Skeletal muscle tissue (tissue), 4 donors: ENCODE results near the gene CCDC187. TPM values are rescaled to one million over a fixed set of nuclear protein-coding genes. Genes with fewer than 3 reads are reported as not detected.
"Not testable (repeated sequence)": the region's sequence is repeated elsewhere in the genome, so short reads cannot be mapped to it uniquely, and the experiment has no call there.

Experiments used
- H3K27ac ChIP-seq: one replicate; pipeline ENCODE4 v1.7.0; 2013; ENCODE audit warnings: mild to moderate bottlenecking, low read depth, low read length, inconsistent platforms
- H3K27me3 ChIP-seq, 3 donors: one replicate each; pipeline ENCODE4 v1.7.0; 2013; ENCODE audit warnings: low read length in 3 of 3; ENCODE audit not compliant: control insufficient read depth in 3 of 3, insufficient read depth in 3 of 3
- H3K36me3 ChIP-seq, 3 donors: one replicate each; pipeline ENCODE4 v1.7.0; 2013; ENCODE audit warnings: low read length in 3 of 3; ENCODE audit not compliant: control insufficient read depth in 3 of 3, insufficient read depth in 3 of 3
- H3K4me1 ChIP-seq, 3 donors: one replicate each; pipeline ENCODE4 v1.7.0; 2013; ENCODE audit warnings: low read length in 3 of 3, mild to moderate bottlenecking in 3 of 3; ENCODE audit not compliant: control insufficient read depth in 3 of 3, insufficient read depth in 3 of 3
- H3K4me3 ChIP-seq, 3 donors: one replicate each; pipeline ENCODE4 v1.7.0; 2013; ENCODE audit warnings: low read length in 3 of 3
- H3K9ac ChIP-seq, 3 donors: one replicate each; pipeline ENCODE4 v1.7.0; 2013; ENCODE audit warnings: low read length in 3 of 3, mild to moderate bottlenecking in 3 of 3, moderate library complexity in 2 of 3, low read depth in 1 of 3
- H3K9me3 ChIP-seq, 3 donors: one replicate each; pipeline ENCODE4 v1.7.0; 2013; ENCODE audit warnings: low read length in 3 of 3; ENCODE audit not compliant: control insufficient read depth in 3 of 3
- total RNA-seq: library from RNA; depleted of rRNA; stranded (reverse); fragments of >200 nt; gene quantifications from one replicate; pipeline ENCODE4 v1.2.3, GENCODE V29; 2014
- donor health status: Osteomylitis.

The CCDC187 gene
- total RNA-seq, 1 donor from 2014 or later = under 0.01 TPM

DNA sequence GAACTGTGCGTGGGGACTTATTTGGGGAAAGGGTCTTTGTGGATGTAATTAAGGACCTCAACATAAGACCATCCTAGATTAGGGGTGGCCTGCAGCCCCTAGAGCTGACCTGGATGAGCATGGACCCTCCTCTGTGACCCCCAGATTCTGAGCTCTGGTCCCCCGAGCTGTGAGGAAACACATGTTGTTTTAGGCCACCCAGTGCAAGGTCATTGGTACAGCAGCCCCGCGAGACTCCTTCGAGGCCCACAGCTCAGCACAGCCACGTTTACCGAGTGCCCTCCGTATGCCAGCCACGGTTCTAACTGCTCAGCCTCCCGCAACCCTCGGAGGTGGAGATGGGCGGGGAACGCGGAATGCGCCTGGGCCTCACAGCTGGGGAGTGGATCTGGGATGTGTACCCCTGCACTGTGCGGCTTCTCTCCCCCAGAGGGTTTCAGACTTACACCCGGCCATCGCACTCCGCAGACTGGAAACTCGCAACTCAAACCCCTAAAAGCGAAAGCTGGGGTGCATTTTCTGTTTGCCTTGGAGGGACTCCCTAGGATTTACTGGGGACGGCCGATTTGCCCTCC, 18.9 kb upstream of the CCDC187 start:
- H3K4me3 ChIP-seq = no peak overlapping the region
- peaks cover 5 to 8% (median 6%) of the 10 kb centered on the region in 3 donors for H3K4me1 ChIP-seq
- no peak overlapping the region for H3K27ac ChIP-seq
- H3K9me3 ChIP-seq = peaks cover 0 to 2% (median 0%) of the 10 kb centered on the region in 3 donors
- H3K27me3 ChIP-seq = peaks cover 14 to 52% (median 24%) of the 10 kb centered on the region in 3 donors
- H3K9ac ChIP-seq = no peak overlapping the region
- H3K36me3 ChIP-seq = no peaks in the 10 kb centered on the region

DNA sequence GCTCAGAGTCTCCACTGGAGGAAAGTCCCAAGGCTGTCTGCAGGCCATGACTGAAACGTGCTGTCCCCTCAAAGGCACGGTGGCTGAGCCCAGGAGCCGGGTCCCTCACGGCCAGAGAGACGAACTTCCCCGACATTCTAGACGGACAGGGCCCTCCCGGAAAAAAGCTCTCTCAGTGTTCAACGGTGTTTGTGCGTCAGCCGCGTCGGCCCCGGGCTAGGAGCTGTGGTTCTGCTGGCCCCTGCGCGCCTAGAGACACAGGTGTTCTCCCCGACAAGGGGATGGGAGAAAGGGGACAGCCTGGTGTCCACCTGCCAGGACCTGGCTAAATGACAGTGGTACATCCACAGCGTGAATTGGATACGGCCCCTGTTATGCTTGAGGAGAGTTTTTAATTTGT, 17.7 kb upstream of the CCDC187 start:
- peaks cover 14 to 47% (median 24%) of the 10 kb centered on the region in 3 donors for H3K27me3 ChIP-seq
- no peak overlapping the region for H3K4me3 ChIP-seq
- H3K4me1 ChIP-seq = peaks cover 0 to 2% (median 2%) of the 10 kb centered on the region in 3 donors
- no peaks in the 10 kb centered on the region for H3K36me3 ChIP-seq
- no peak overlapping the region for H3K9ac ChIP-seq
- H3K9me3 ChIP-seq = peaks cover 0 to 2% (median 0%) of the 10 kb centered on the region in 3 donors
- H3K27ac ChIP-seq = no peak overlapping the region

DNA sequence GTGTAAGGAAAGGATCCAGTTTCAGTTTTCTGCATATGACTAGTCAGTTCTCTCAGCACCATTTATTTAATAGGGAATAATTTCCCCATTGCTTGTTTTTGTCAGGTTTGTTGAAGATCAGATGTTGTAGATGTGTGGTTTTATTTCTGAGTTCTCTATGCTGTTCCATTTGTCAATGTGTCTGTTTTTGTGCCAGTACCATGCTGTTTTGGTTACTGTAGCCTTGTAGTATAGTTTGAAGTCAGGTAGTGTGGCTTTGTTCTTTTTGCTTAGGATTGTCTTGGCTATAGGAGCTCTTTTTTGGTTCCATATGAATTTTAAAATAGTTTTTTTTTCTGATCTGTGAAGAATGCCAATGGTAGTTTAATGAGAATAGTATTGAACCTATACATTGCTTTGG, 17.1 kb upstream of the CCDC187 start:
- not testable (repeated sequence) for H3K4me1 ChIP-seq, H3K36me3 ChIP-seq, H3K4me3 ChIP-seq, H3K9me3 ChIP-seq, H3K9ac ChIP-seq, H3K27ac ChIP-seq
- H3K27me3 ChIP-seq = peaks cover 13 to 42% (median 24%) of the 10 kb centered on the region in 3 donors

DNA sequence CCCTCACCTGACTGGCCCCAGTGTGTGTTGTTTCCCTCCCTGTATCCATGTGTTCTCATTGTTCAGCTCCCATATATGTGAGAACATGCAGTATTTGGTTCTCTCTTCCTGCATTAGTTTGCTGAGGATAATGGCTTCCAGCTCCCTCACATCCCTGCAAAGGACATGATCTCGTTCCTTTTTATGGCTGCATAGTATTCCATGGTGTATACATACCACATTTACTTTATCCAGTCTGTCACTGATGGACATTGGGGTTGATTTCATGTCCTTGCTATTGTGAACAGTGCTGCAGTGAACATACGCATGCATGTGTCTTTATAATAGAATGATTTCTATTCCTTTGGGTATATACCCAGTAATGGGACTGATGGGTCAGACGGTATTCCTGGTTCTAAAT, 16.1 kb upstream of the CCDC187 start:
- not testable (repeated sequence) for H3K9me3 ChIP-seq, H3K4me1 ChIP-seq, H3K4me3 ChIP-seq, H3K27ac ChIP-seq, H3K36me3 ChIP-seq, H3K9ac ChIP-seq
- H3K27me3 ChIP-seq = peaks cover 4 to 32% (median 17%) of the 10 kb centered on the region in 3 donors

DNA sequence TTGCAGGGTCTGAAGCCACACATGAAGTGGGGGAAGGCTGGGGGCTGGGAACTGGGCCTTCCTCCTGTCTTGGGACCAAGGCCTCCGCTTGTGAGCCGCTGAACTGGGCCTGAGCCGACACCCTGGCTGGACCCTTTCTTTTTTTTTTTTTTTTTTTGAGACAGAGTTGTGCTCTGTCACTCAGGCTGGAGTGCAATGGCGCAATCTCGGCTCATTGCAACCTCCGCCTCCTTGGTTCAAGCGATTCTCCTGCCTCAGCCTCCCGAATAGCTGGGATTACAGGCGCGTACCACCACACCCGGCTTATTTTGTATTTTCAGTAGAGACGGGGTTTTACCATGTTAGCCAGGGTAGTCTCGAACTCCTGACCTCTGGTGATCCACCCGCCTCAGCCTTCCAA, 15.3 kb upstream of the CCDC187 start:
- H3K27ac ChIP-seq = not testable (repeated sequence)

DNA sequence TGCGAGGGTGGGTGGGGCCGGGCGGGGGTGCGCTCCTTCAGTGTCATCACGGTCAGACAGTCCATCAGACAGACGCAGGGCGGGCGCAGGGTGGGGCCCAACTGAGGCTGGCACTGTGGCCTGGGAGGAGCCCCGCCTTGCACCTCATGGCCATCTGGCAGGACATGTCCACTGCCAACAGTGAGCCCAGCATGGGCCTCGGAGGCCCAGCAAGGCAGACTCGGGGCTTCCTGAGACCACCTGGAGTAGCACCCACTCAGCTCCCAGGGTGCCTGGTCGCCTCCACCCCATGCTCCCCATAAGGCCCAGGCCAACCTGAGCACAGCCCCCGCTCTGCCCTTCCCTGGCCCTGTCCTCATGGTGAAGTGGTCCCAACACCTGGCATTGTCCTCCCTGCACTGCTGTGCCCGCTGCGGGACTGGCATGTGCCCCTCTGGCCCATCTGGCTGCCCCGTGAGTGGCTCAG, 14.9 kb upstream of the CCDC187 start:
- Histone ChIP-seq H3K27me3 (peaks cover 4 to 21% (median 14%) of the 10 kb centered on the region in 3 donors), H3K4me3 (no peak overlapping the region), H3K36me3 (no peaks in the 10 kb centered on the region), H3K9me3 (peaks cover 0 to 4% (median 2%) of the 10 kb centered on the region in 3 donors), H3K9ac (no peak overlapping the region), H3K4me1 (no peaks in the 10 kb centered on the region), H3K27ac (no peak overlapping the region)

More for the DNA sequence above, 15.3 kb upstream of the CCDC187 start:
- H3K27me3 ChIP-seq = peaks cover 4 to 25% (median 17%) of the 10 kb centered on the region in 3 donors
- not testable (repeated sequence) for H3K36me3 ChIP-seq, H3K9me3 ChIP-seq, H3K4me3 ChIP-seq, H3K9ac ChIP-seq, H3K4me1 ChIP-seq

DNA sequence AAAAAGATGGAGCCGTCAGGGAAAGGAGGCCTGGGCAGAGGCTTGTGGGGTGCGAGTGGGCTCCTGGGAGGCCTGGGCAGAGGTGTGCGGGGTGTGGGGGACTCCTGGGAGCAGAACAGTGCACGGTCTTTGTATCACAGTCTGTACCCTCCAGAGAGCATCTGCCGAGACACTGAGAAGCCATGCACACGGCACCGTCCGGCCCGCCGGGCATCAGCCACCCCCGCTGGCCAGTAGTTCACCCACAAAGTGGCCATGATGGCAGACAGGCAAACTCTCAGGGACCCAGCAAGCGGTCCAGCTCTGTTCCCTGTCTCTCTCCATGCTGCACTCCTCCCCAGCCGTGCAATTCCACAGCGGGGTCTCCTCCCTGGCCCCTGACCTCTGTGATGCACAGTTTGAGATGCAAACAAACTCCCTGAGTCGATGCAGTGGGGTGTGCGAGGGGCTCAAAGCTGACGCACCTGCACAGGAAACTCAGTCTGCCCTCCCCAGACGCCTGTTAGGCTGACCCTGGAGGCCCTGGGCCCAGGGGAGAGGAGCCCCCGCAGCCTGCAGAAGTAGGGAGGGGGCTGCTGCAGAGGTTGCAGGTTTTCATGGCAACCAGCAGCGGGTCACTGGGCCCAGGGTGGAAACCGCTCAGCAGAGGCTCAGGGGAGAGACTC, 14.3 kb upstream of the CCDC187 start:
- Histone ChIP-seq H3K4me1 (no peaks in the 10 kb centered on the region), H3K4me3 (no peak overlapping the region), H3K27me3 (peaks cover 0 to 17% (median 14%) of the 10 kb centered on the region in 3 donors), H3K9ac (no peak overlapping the region), H3K36me3 (no peaks in the 10 kb centered on the region), H3K27ac (no peak overlapping the region), H3K9me3 (peaks cover 0 to 4% (median 2%) of the 10 kb centered on the region in 3 donors)

DNA sequence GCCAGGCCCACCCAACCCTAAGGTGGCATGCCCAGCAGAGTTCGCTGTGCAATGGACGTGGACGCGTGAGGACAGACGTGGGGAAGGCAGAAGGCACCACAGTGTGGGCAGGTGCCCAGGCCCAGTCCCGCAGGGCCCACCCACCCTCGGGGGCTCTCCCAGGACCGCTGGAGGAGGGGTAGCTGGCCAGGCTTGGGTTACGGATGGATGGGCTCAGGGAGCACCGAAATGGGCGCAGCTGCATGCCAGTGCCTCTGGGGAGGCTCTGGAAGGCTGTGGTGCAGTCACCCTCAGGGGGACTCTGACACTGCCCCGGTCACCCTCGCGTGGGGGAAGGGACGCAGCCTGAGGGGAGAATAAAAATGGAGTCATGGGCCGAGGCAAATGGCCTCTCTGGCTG, 13.8 kb upstream of the CCDC187 start:
- peaks cover 0 to 16% (median 12%) of the 10 kb centered on the region in 3 donors for H3K27me3 ChIP-seq
- H3K36me3 ChIP-seq = no peaks in the 10 kb centered on the region
- no peak overlapping the region for H3K9ac ChIP-seq
- no peaks in the 10 kb centered on the region for H3K4me1 ChIP-seq
- H3K27ac ChIP-seq = no peak overlapping the region
- H3K9me3 ChIP-seq = peaks cover 0 to 4% (median 2%) of the 10 kb centered on the region in 3 donors
- H3K4me3 ChIP-seq = no peak overlapping the region

DNA sequence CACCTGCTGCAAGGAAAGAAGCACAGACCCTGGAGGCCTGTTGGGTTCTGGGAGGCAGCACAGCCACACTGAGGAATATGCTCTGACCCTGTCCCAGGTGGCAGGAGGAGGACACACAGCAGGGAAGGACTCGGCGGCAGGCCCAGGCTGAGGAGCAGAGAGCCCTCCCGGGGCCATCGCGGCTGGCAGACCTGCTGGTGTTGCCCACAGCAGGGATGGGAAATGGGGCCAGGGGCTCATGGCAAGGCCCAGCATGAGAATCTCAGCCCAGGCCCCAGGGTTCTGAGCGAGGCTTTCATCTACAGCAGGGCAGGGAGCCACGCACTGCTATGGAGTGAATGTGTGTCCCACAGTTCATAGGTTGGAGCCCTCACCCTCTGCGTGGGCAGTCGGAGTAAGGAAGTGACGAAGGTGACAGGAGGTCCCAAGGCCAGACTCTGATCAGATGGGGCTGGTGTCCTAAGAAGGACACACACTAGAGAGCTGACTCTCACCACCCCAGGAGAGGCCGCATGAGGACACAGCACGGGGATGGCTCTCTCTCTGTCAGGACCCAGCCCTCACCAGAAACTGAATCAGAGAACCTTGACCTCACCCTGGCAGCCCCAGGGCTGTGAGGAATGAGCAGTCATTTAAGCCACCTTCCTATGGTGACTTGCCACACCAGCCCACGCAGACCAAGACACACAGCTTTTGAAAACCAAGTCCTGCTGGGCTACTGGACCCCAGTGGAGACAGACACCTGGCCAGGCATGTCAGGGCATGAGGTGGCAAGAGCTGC, 13.2 kb upstream of the CCDC187 start:
- Histone ChIP-seq H3K27ac (no peak overlapping the region), H3K27me3 (peaks cover 0 to 11% (median 8%) of the 10 kb centered on the region in 3 donors), H3K4me3 (no peak overlapping the region), H3K4me1 (no peaks in the 10 kb centered on the region), H3K9me3 (peaks cover 0 to 4% (median 2%) of the 10 kb centered on the region in 3 donors), H3K9ac (no peak overlapping the region), H3K36me3 (no peaks in the 10 kb centered on the region)
